NK-92 treated with Interleukin-12 subunit alpha and Interleukin-12 subunit beta, amount 100 ng/mL, for 24 hours (cell line): ENCODE data around the gene RABL6.

ENCODE experiments used
- DNase-seq: peaks from one replicate; lab custom pipeline; 2025; lab: John Stamatoyannopoulos, UW

The RABL6 gene

GRCh38 chr9:136847088-136847825 lies 39.5 kb downstream of the RABL6 start:
- no peak for DNase-seq

- DNase-seq = no peak
Observed at GRCh38 chr9:136847826-136848392, 40.2 kb downstream of the RABL6 start.

GRCh38 chr9:136848393-136849037 lies 40.8 kb downstream of the RABL6 start:
- DNase-seq = no peak

GRCh38 chr9:136849038-136849959 lies 41.6 kb downstream of the RABL6 start, which contains the start of gene PHPT1:
Gene PHPT1, plus strand, starts transcription at chr9:136849409. Its CDS starts 22 bp downstream, at chr9:136849431.
- DNase-seq = peak; percentile 94

- no peak for DNase-seq
Observed at GRCh38 chr9:136849960-136850865, 42.5 kb downstream of the RABL6 start.

GRCh38 chr9:136850866-136851775 lies 43.4 kb downstream of the RABL6 start:
- DNase-seq = no peak

GRCh38 chr9:136851941-136852663 lies 44.4 kb downstream of the RABL6 start, which contains the start of gene MAMDC4:
Gene MAMDC4, plus strand, starts transcription at chr9:136852346. Its CDS starts 71 bp downstream, at chr9:136852417.
- DNase-seq = no peak

GRCh38 chr9:136852664-136853595 lies 45.2 kb downstream of the RABL6 start:
- no peak for DNase-seq

- no peak for DNase-seq
Observed at GRCh38 chr9:136853596-136854112, 45.9 kb downstream of the RABL6 start.

- DNase-seq = no peak
Observed at GRCh38 chr9:136854113-136854841, 46.5 kb downstream of the RABL6 start.

GRCh38 chr9:136854842-136855460 lies 47.2 kb downstream of the RABL6 start:
- no peak for DNase-seq

GRCh38 chr9:136855461-136856078 lies 47.8 kb downstream of the RABL6 start:
- DNase-seq = no peak

GRCh38 chr9:136856079-136856476 lies 48.3 kb downstream of the RABL6 start:
- DNase-seq = no peak

- no peak for DNase-seq
Observed at GRCh38 chr9:136856541-136857141, 48.9 kb downstream of the RABL6 start.

- DNase-seq = no peak
Observed at GRCh38 chr9:136857166-136857565, 49.4 kb downstream of the RABL6 start.
